ENCODE results near the gene PTPRA.

DNA sequence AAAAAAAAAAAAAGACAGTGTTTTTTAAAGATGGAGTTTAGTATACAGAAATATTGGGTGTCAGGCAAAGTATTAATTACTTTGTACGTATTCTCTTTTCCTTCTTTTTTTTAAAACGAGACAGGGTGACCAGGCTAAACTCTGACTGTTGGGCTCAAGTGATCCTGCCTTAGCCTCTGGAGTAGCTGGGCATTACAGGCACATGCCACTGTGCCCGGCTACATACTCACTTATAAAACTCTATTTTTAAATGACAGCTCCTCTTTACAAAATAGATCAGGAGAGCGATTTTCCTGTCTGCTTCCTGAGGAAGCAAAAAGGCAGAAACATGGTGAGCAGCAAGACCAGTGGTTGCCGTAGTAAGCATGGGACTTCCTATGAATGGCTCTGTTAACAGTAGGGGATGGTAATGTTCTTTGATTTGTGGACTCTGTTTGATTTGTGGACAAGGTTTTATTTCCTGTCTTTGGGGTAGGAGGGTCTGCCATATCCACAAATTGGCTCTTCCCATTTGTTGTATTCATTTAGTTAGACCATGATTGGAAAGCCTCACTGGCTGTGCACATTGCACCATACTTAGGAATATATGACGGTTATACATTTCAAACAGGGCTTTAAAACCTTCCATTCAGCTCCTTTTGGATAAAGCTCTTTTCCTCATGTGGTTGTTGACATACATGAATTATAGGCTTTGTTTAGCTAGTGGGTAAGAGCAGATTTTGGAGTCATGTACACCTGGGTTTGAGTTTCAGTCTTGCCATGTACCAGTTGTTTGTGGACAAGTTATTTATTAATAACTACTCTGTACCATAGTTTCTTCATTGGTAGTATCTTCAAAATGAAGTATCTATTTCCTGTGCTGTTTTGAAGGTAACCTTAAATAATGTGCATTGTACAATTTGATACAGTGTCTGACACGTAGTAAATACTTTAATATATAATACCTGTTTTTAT lies 45.1 kb downstream of the PTPRA start:
- TF ChIP-seq, protein P1, sequence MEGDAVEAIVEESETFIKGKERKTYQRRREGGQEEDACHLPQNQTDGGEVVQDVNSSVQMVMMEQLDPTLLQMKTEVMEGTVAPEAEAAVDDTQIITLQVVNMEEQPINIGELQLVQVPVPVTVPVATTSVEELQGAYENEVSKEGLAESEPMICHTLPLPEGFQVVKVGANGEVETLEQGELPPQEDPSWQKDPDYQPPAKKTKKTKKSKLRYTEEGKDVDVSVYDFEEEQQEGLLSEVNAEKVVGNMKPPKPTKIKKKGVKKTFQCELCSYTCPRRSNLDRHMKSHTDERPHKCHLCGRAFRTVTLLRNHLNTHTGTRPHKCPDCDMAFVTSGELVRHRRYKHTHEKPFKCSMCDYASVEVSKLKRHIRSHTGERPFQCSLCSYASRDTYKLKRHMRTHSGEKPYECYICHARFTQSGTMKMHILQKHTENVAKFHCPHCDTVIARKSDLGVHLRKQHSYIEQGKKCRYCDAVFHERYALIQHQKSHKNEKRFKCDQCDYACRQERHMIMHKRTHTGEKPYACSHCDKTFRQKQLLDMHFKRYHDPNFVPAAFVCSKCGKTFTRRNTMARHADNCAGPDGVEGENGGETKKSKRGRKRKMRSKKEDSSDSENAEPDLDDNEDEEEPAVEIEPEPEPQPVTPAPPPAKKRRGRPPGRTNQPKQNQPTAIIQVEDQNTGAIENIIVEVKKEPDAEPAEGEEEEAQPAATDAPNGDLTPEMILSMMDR (IDR thresholded peaks at IDR 0.05; ENCODE audit: low read depth, low read length): no peak
- TF ChIP-seq, protein P2, sequence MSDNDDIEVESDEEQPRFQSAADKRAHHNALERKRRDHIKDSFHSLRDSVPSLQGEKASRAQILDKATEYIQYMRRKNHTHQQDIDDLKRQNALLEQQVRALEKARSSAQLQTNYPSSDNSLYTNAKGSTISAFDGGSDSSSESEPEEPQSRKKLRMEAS (IDR thresholded peaks at IDR 0.05; ENCODE audit: low read depth, low read length): no peak
- no peak for TF ChIP-seq POLR2A (IDR thresholded peaks at IDR 0.05; ENCODE audit: extremely low read depth, insufficient read length)
